Mammary epithelial cell (primary cell): ENCODE measurements around the gene CCDC117.

Experiments used
- CTCF ChIP-seq, 2 donors: IDR thresholded peaks in 1 of 2; conservative IDR thresholded peaks in 1 of 2; 2 replicates each; pipeline ENCODE4 v1.5.1; 2011 to 2012; ENCODE audit warnings: inconsistent platforms in 2 of 2, low read length in 2 of 2, mild to moderate bottlenecking in 2 of 2, control low read depth in 1 of 2, low read depth in 1 of 2; ENCODE audit not compliant: insufficient read depth in 1 of 2; ENCODE audit errors: extremely low read depth in 1 of 2
- EZH2 ChIP-seq: IDR thresholded peaks from 2 replicates; pipeline ENCODE4 v1.6.1; 2012; ENCODE audit warnings: low read length, inconsistent platforms, borderline replicate concordance

GRCh38 chr22:28793976-28794584 is 21.6 kb downstream of the CCDC117 start:
- TF ChIP-seq CTCF (conservative IDR thresholded peaks at IDR 0.05 in 1 of 2, IDR thresholded peaks at IDR 0.05 in 1 of 2; ENCODE audit: extremely low read depth in 1 of 2, insufficient read depth in 1 of 2, low read depth in 1 of 2, low read length in 2 of 2) = no peak
- no peak for TF ChIP-seq EZH2
